Measurements from ENCODE around the gene PDXK. TPM values are rescaled to one million over a fixed set of nuclear protein-coding genes. Genes with fewer than 3 reads are reported as not detected.

Gene PDXK
- polyA plus RNA-seq, 1 of the 3 experiments (the other 2 are of a cell fraction): 85.7 TPM

DNA sequence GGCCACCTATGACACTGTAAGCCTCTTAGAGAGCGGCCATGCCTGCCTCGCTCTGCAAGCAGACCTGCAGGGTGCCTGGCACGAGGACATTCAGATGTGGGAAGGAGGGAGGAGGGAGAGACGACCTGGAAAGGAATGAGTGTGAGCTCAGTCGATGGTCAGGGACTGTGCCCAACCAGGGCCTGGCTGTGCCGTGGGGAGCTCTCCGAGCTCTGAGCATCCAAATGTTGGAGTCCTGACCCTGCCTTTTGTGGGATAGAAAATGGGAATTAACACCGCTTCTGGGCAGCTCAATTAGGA lies 49.9 kb downstream of the PDXK start:
- Histone ChIP-seq H3K9me3 (no peaks in the 10 kb centered on the region), H3F3A (replicated peaks; ENCODE audit: insufficient read depth) (peaks cover 17% of the 10 kb centered on the region), H3K27ac (ENCODE audit: low read depth in 2 of 2, low read length in 1 of 2) (no peak overlapping the region), H3K36me3 (replicated peaks in 1 of 2; ENCODE audit: control insufficient read depth in 1 of 2, insufficient read depth in 2 of 2, low read length in 1 of 2) (peaks cover 6 to 9% of the 10 kb centered on the region in 2 experiments), H3K27me3 (ENCODE audit: insufficient read depth) (no peaks in the 10 kb centered on the region), H3K79me2 (ENCODE audit: insufficient read depth) (no peaks in the 10 kb centered on the region), H2AFZ (ENCODE audit: low read depth) (no peak overlapping the region), H3K9me2 (no peaks in the 10 kb centered on the region), H4K20me1 (ENCODE audit: insufficient read depth) (no peaks in the 10 kb centered on the region), H3K9ac (no peak overlapping the region), H3K4me1 (ENCODE audit: control insufficient read depth in 1 of 2, insufficient read depth in 2 of 2, low read depth in 1 of 2, low read length in 1 of 2) (peaks cover 0 to 5% of the 10 kb centered on the region in 2 experiments; a peak in 2 of 4 replicates), H3K4me2 (no peak overlapping the region), H3K4me3 (ENCODE audit: low read depth in 2 of 2, low read length in 1 of 2) (no peak overlapping the region)
- POLR2A ChIA-PET: no interaction called here
- 83% methylated on average over 8 of the region's 8 CpGs for WGBS (ENCODE audit: low lambda C conversion rate)
- CTCF ChIA-PET: no interaction called here
- TF ChIP-seq EP300 (IDR thresholded peaks at IDR 0.05; ENCODE audit: borderline replicate concordance in 1 of 2, low read depth in 1 of 2, low read length in 1 of 2) (no peak), RAD21 (IDR thresholded peaks at IDR 0.05; ENCODE audit: low read length) (no peak), ELF1 (IDR thresholded peaks at IDR 0.05) (no peak), MEF2A (IDR thresholded peaks at IDR 0.05; ENCODE audit: borderline replicate concordance, low read depth) (no peak), RCOR1 (IDR thresholded peaks at IDR 0.05; ENCODE audit: low read length) (no peak), FOSL2 (IDR thresholded peaks at IDR 0.05; ENCODE audit: borderline replicate concordance, low read depth) (no peak), EZH2phosphoT487 (IDR thresholded peaks at IDR 0.05; ENCODE audit: borderline replicate concordance, low read depth) (no peak), SIN3A (IDR thresholded peaks at IDR 0.05; ENCODE audit: borderline replicate concordance, low read depth, low read length) (no peak), FOXJ3 (CRISPR knock-in tag; IDR thresholded peaks at IDR 0.05) (no peak), YY1 (IDR thresholded peaks at IDR 0.05; ENCODE audit: low read depth) (no peak), FOXM1 (IDR thresholded peaks at IDR 0.05; ENCODE audit: low read depth) (no peak), RXRA (IDR thresholded peaks at IDR 0.05; ENCODE audit: borderline replicate concordance, low read depth) (no peak)
- TF ChIP-seq, protein P1, sequence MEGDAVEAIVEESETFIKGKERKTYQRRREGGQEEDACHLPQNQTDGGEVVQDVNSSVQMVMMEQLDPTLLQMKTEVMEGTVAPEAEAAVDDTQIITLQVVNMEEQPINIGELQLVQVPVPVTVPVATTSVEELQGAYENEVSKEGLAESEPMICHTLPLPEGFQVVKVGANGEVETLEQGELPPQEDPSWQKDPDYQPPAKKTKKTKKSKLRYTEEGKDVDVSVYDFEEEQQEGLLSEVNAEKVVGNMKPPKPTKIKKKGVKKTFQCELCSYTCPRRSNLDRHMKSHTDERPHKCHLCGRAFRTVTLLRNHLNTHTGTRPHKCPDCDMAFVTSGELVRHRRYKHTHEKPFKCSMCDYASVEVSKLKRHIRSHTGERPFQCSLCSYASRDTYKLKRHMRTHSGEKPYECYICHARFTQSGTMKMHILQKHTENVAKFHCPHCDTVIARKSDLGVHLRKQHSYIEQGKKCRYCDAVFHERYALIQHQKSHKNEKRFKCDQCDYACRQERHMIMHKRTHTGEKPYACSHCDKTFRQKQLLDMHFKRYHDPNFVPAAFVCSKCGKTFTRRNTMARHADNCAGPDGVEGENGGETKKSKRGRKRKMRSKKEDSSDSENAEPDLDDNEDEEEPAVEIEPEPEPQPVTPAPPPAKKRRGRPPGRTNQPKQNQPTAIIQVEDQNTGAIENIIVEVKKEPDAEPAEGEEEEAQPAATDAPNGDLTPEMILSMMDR (IDR thresholded peaks at IDR 0.05): no peak
- TF ChIP-seq, protein P2, sequence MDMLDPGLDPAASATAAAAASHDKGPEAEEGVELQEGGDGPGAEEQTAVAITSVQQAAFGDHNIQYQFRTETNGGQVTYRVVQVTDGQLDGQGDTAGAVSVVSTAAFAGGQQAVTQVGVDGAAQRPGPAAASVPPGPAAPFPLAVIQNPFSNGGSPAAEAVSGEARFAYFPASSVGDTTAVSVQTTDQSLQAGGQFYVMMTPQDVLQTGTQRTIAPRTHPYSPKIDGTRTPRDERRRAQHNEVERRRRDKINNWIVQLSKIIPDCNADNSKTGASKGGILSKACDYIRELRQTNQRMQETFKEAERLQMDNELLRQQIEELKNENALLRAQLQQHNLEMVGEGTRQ (IDR thresholded peaks at IDR 0.05; ENCODE audit: borderline replicate concordance, low read depth, low read length): no peak
- no peak for DNase-seq

DNA sequence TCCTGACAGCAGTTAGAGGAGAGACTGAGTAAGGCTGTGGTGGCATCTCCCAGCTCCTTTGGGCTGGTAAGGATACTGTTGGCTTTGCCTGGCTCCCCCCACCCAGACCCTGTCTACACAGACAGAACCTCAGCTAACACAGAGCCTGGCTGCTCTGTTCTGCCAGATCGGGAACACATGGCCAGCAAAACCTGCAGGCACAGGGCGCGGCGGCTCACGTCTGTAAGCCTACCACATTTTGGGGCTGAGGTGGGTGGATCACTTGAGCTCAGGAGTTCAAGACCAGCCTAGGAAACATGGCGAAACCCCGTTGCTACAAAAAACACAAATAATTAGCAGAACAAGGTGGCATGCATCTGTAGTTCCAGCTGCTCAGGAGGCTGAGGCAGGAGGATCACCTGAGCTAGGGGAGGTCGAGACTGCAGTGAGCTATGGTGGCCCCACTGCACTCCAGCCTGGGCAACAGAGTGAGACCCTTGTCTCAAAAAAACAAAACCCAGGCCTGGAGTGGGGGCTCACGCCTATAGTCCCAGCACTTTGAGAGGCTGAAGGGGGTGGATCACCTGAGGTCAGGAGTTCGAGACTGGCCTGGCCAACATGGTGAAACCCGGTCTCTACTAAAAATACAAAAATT lies 50.5 kb downstream of the PDXK start:
- no peak overlapping the region for H3K4me2 ChIP-seq
- H3K9me3 ChIP-seq: no peaks in the 10 kb centered on the region
- 95% methylated on average over 7 of the region's 11 CpGs for WGBS (ENCODE audit: low lambda C conversion rate)

More for the DNA sequence above, 50.5 kb downstream of the PDXK start:
- Histone ChIP-seq H3K4me1 (ENCODE audit: control insufficient read depth in 1 of 2, insufficient read depth in 2 of 2, low read depth in 1 of 2, low read length in 1 of 2) (peaks cover 0 to 5% of the 10 kb centered on the region in 2 experiments; a peak in 2 of 4 replicates), H3F3A (replicated peaks; ENCODE audit: insufficient read depth) (peaks cover 17% of the 10 kb centered on the region), H3K79me2 (ENCODE audit: insufficient read depth) (peaks cover under 1% of the 10 kb centered on the region; the same call in 1 of the 2 replicates), H3K27me3 (ENCODE audit: insufficient read depth) (no peaks in the 10 kb centered on the region), H3K4me3 (ENCODE audit: low read depth in 2 of 2, low read length in 1 of 2) (no peak overlapping the region), H3K9ac (no peak overlapping the region), H3K9me2 (no peaks in the 10 kb centered on the region), H2AFZ (ENCODE audit: low read depth) (no peak overlapping the region), H3K27ac (ENCODE audit: low read depth in 2 of 2, low read length in 1 of 2) (no peak overlapping the region), H4K20me1 (ENCODE audit: insufficient read depth) (no peaks in the 10 kb centered on the region), H3K36me3 (replicated peaks in 1 of 2; ENCODE audit: control insufficient read depth in 1 of 2, insufficient read depth in 2 of 2, low read length in 1 of 2) (peaks cover 10 to 13% of the 10 kb centered on the region in 2 experiments)
- DNase-seq: no peak
- CTCF ChIA-PET: interaction anchor here (0.8 to 1.5 kb wide), 2 partner anchors 8 to 20 kb away, joined by 3 to 4 read pairs; partner anchors contain the start of gene RRP1
- POLR2A ChIA-PET: no interaction called here
- TF ChIP-seq GABPA (IDR thresholded peaks at IDR 0.05; ENCODE audit: low read depth): no peak
- no peak for TF ChIP-seq EZH2phosphoT487 (IDR thresholded peaks at IDR 0.05; ENCODE audit: borderline replicate concordance, low read depth)
- TF ChIP-seq NFIC (IDR thresholded peaks at IDR 0.05; ENCODE audit: borderline replicate concordance): no peak
- TF ChIP-seq GATA2 (CRISPR knock-in tag; IDR thresholded peaks at IDR 0.05): no peak
- TF ChIP-seq RAD21 (IDR thresholded peaks at IDR 0.05; ENCODE audit: low read length): no peak

Data from SK-N-SH (cell line).